HG03060 (cell line): ENCODE data around the gene AQP6.

Source experiments
- ATAC-seq: cut with Tn5 transposase; IDR thresholded peaks from one replicate; pipeline ENCODE4 v1.9.1; 2021; ENCODE audit warnings: low read depth, moderate number of reproducible peaks; ENCODE audit not compliant: unreplicated experiment

AQP6 gene

DNA sequence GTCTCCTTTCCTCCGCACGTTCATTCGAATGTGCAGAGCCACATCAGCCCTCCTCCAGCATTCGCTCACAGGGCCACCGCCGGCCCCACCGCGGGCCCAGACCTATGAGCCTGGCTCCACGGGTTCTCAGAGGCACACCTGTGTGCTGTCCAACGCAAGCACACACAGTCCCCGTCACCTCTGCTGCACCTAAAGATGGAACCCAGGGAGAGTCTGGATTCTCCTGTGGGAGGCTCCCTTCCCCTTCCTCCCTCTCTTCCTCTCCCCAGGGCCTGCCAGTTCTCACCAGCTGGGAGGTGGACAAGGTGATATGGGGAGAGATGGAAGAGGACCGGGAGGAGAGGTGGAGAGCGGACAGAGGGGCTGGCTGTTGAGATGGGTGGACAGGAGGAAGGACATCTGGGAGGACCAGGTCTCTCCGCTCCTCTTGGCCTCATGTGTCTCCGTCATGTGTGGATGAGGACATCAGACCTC lies 4.9 kb upstream of the AQP6 start:
- no peak for ATAC-seq

GRCh38 chr12:49968471-49968870 lies 4.3 kb upstream of the AQP6 start:
- ATAC-seq: no peak

- ATAC-seq: no peak
Measured at GRCh38 chr12:49969027-49969426, 3.7 kb upstream of the AQP6 start.

GRCh38 chr12:49969651-49970429 lies 2.9 kb upstream of the AQP6 start:
- no peak for ATAC-seq

GRCh38 chr12:49970658-49971057 lies 2.1 kb upstream of the AQP6 start:
- no peak for ATAC-seq

GRCh38 chr12:49971141-49971540 lies 1.6 kb upstream of the AQP6 start:
- ATAC-seq: no peak

- no peak for ATAC-seq
Measured at GRCh38 chr12:49972129-49972528, 618 bp upstream of the AQP6 start.

DNA sequence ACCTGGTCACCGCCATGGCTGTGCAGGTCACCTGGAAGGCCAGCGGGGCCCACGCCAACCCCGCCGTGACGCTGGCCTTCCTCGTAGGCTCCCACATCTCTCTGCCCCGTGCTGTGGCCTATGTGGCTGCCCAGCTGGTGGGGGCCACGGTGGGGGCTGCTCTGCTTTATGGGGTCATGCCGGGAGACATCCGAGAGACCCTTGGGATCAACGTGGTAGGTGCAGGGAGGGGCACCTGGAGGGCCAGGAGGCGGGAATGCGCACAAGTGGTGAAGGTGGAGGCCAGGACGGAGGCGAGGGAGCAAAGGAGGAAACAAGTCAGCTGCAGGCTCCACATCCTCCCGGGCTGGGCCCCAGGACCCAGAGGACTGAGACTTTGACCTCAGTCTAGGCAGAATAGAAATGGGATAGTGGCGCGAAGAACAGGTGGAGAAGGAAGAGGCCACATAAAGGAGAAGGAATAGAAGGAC lies 649 bp downstream of the AQP6 start:
- ATAC-seq: no peak

- ATAC-seq: no peak
Measured at GRCh38 chr12:49974231-49974675, 1.5 kb downstream of the AQP6 start.

GRCh38 chr12:49974677-49975317 lies 2.0 kb downstream of the AQP6 start:
- ATAC-seq: no peak

DNA sequence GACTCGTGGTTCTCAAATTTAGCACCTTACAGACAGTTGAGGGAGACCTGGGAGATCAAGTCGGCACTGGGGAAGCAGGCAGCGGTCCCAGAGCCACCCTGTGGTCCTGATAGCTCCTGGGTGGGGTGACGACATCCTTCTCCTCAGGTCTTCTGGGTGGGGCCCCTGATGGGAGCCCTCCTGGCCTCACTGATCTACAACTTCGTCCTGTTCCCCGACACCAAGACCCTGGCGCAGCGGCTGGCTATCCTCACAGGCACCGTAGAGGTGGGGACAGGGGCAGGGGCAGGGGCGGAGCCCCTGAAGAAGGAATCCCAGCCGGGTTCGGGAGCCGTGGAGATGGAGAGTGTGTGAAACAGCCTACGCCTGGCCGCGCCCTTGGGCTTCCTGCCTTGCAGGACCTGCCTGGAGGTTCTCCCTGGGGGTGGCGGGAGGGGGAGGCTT lies 2.6 kb downstream of the AQP6 start:
- no peak for ATAC-seq

- ATAC-seq: no peak
Measured at GRCh38 chr12:49976557-49976956, 3.8 kb downstream of the AQP6 start.

DNA sequence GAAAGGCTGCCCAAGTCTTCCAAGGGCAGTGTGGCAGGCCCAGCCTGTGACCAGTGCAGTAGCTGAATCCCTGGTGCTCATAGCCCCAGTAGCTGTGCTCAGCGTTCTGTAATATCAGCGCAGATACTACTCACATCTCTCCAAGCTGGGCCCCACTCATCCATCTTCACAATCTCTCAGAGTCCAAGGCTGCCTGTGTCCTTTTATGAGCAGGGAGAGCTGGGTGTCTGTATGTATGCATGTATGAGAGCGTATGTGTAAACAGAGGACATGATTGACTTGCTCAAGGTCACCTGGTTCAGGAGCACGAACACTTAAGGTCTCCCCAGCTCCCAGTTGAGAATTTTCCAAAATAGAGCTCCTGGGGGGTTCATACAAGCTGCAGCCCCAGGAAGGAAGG lies 5.4 kb downstream of the AQP6 start:
- ATAC-seq: no peak

GRCh38 chr12:49979016-49979586 lies 6.4 kb downstream of the AQP6 start:
- ATAC-seq: no peak

- ATAC-seq: no peak
Measured at GRCh38 chr12:49979791-49980190, 7.0 kb downstream of the AQP6 start.

GRCh38 chr12:49980501-49981349 lies 8.0 kb downstream of the AQP6 start:
- no peak for ATAC-seq

DNA sequence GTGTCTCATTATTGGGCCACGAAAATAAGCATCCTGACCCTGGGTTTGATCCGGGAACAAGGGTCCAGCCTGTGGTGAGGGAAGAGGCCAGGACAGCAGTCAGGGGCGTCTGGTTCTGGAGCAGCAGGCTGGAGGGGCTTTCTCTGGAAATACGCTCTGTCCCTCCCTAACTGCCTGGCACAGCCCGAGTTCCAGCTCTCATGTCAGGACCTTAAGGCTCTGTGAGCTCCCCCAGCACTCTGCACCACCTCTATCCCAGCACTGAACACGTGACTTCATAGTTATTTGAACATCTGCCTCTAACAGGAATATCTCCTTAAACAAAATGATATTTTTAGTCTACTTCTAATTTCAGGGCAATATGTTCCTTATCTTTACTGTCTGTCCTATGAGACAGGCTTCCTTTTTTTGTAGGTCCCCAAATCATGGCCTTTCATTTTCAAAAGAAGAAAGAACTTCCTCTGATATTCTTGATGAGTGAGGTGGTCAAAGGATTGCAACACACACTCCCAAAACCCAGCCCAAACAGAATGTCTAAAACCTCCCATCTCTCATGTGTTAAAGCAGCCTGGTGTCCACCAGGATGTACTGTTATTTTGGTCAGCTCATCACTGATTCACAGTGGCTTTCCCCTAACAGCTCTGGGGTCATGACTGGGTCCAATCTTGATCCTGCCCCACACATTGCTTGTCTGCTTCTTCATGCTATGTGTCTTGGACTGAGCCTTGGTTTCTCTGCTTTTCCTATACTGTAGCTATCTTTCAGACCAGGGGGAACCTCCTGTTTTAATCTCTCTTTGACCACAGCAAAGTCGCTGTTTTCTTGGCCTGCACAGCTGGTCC lies 9.7 kb downstream of the AQP6 start:
- no peak for ATAC-seq

DNA sequence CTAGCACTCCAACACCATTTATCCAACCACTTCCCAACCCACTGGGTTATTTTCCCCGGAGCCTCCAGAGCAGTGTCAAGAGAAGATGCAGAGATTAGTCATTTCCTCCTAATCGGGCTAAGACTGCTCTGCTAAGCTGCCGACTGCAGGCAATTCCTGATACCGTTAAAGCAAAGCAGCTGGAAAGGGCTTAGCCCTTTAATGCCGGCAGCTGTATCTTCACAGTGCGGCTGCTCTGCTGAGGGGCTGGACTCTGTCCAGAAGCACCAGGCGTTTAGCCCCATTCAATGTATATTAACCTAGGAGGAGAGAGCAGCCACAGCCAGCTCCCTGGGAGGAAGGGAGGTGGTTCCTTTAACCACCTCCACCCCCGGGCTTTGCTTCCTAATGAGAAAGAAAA lies 11.1 kb downstream of the AQP6 start:
- ATAC-seq: no peak

- no peak for ATAC-seq
Measured at GRCh38 chr12:49984476-49985359, 12.0 kb downstream of the AQP6 start.
